CD4-positive, CD25-positive, alpha-beta regulatory T cell (primary cell): ENCODE measurements around the gene CA5B. TPM values are rescaled to one million over a fixed set of nuclear protein-coding genes. Genes with fewer than 3 reads are reported as not detected.
"Not testable (repeated sequence)": the region's sequence is repeated elsewhere in the genome, so short reads cannot be mapped to it uniquely, and the experiment has no call there.

Source experiments
- ATAC-seq, 2 donors: fragments of 150-1000 bp; cut with Tn5 transposase; one replicate each; pipeline ENCODE4 v1.10.0; 2021; ENCODE audit warnings: low read depth in 2 of 2, moderate number of reproducible peaks in 2 of 2, moderate library complexity in 1 of 2
- DNase-seq, 3 donors: peaks; one replicate each; pipeline versions ENCODE4 v3.0.0 to v3.0.0-alpha.2; 2012 to 2022; ENCODE audit warnings: mixed read lengths in 1 of 3
- H3K27ac ChIP-seq: one replicate; pipeline ENCODE4 v1.7.0; 2013; ENCODE audit warnings: mild to moderate bottlenecking, low read length; ENCODE audit not compliant: insufficient read depth, poor library complexity, severe bottlenecking
- H3K27me3 ChIP-seq: one replicate; pipeline ENCODE4 v1.7.0; 2013; ENCODE audit warnings: low read length; ENCODE audit not compliant: control insufficient read depth, insufficient read depth
- H3K36me3 ChIP-seq: one replicate; pipeline ENCODE4 v1.7.0; 2013; ENCODE audit warnings: mild to moderate bottlenecking, low read length, moderate library complexity; ENCODE audit not compliant: control insufficient read depth, insufficient read depth
- H3K4me1 ChIP-seq: 2 replicates; pipeline ENCODE4 v1.7.0; 2013; ENCODE audit warnings: mild to moderate bottlenecking, low read length; ENCODE audit not compliant: insufficient read depth, control insufficient read depth, poor library complexity, severe bottlenecking
- H3K4me3 ChIP-seq: one replicate; pipeline ENCODE4 v1.7.0; 2013; ENCODE audit warnings: low read depth, mild to moderate bottlenecking, low read length, moderate library complexity
- H3K9me3 ChIP-seq, 2 experiments: 1 replicate in 1 of 2; 2 replicates in 1 of 2; pipeline ENCODE4 v1.7.0; 2013; ENCODE audit warnings: low read length in 2 of 2, mild to moderate bottlenecking in 1 of 2, moderate library complexity in 1 of 2; ENCODE audit not compliant: control insufficient read depth in 2 of 2
- H3K27ac Mint-ChIP-seq, 3 donors: one replicate each; pipeline ENCODE4 v1.8.0; 2020 to 2022; ENCODE audit warnings: mild to moderate bottlenecking in 3 of 3, mixed read lengths in 3 of 3, moderate library complexity in 2 of 3
- H3K27me3 Mint-ChIP-seq: one replicate; pipeline ENCODE4 v1.8.0; 2022; ENCODE audit warnings: mild to moderate bottlenecking, mixed read lengths
- H3K36me3 Mint-ChIP-seq: one replicate; pipeline ENCODE4 v1.8.0; 2020; ENCODE audit warnings: mixed read lengths
- H3K4me1 Mint-ChIP-seq, 4 donors: one replicate each; pipeline ENCODE4 v1.8.0; 2020 to 2022; ENCODE audit warnings: mixed read lengths in 4 of 4, mild to moderate bottlenecking in 1 of 4
- H3K4me3 Mint-ChIP-seq, 4 donors: one replicate each; pipeline ENCODE4 v1.8.0; 2020 to 2022; ENCODE audit warnings: mild to moderate bottlenecking in 4 of 4, mixed read lengths in 4 of 4, moderate library complexity in 3 of 4
- H3K9me3 Mint-ChIP-seq, 7 donors: one replicate each; pipeline ENCODE4 v1.8.0; 2020 to 2022; ENCODE audit warnings: mixed read lengths in 7 of 7, mild to moderate bottlenecking in 3 of 7, moderate library complexity in 2 of 7
- polyA plus RNA-seq, 4 donors: library from polyadenylated mRNA; unstranded; fragments of 300-500 nt; fragmentation: Illumina TruSeq; gene quantifications; one replicate each; pipeline ENCODE4 v1.2.3, GENCODE V29; 2021
- total RNA-seq: library from RNA; stranded (reverse); gene quantifications from one replicate; pipeline ENCODE4 v1.2.3, GENCODE V29; 2022

The CA5B gene
- total RNA-seq (74.3 TPM), polyA plus RNA-seq (10 to 100 TPM; 34.9 to 69.5 (median 44.0) TPM)

GRCh38 chrX:15737959-15738902, at the start of gene CA5B:
Gene CA5B (plus strand): TSS chrX:15738270. CDS start chrX:15750024, 11,754 bp downstream.
- H3K9me3 ChIP-seq: no peaks in the 10 kb centered on the region
- ATAC-seq: peak; percentile 97 to 98
- H3K9me3 Mint-ChIP-seq: no peaks in the 10 kb centered on the region
- DNase-seq: peak; percentile 94 to 99 (median 97)
- peaks cover 9% of the 10 kb centered on the region for H3K36me3 ChIP-seq
- peaks cover 26% of the 10 kb centered on the region for H3K4me1 ChIP-seq
- H3K36me3 Mint-ChIP-seq: peaks cover 23% of the 10 kb centered on the region
- no peaks in the 10 kb centered on the region for H3K27me3 Mint-ChIP-seq
- peak within 1 kb of the TSS; percentile 92 to 94 (median 92) for H3K27ac Mint-ChIP-seq
- H3K27ac ChIP-seq: peak within 1 kb of the TSS; percentile 67
- peak within 1 kb of the TSS; percentile 90 for H3K4me3 ChIP-seq
- no peaks in the 10 kb centered on the region for H3K27me3 ChIP-seq
- H3K4me3 Mint-ChIP-seq: peak within 1 kb of the TSS; percentile 92 to 97 (median 96)
- peaks cover 30 to 58% (median 36%) of the 10 kb centered on the region in 4 donors for H3K4me1 Mint-ChIP-seq

GRCh38 chrX:15694941-15695451, 43.1 kb upstream of the CA5B start:
- no peak for ATAC-seq

GRCh38 chrX:15696516-15696915, 41.6 kb upstream of the CA5B start:
- no peak overlapping the region for H3K4me3 ChIP-seq
- no peaks in the 10 kb centered on the region for H3K4me1 ChIP-seq
- H3K9me3 Mint-ChIP-seq: no peaks in the 10 kb centered on the region
- DNase-seq (no peak), ATAC-seq (no peak)
- H3K27me3 ChIP-seq: no peaks in the 10 kb centered on the region
- H3K27ac Mint-ChIP-seq: no peak overlapping the region
- H3K36me3 ChIP-seq: peaks cover 7% of the 10 kb centered on the region
- H3K4me1 Mint-ChIP-seq: peaks cover 0 to 3% (median 0%) of the 10 kb centered on the region in 4 donors
- no peaks in the 10 kb centered on the region for H3K27me3 Mint-ChIP-seq
- H3K9me3 ChIP-seq: no peaks in the 10 kb centered on the region
- H3K27ac ChIP-seq: no peak overlapping the region
- H3K36me3 Mint-ChIP-seq: peaks cover 50% of the 10 kb centered on the region
- peak overlapping the region in 1 of 4 donors; percentile 32 for H3K4me3 Mint-ChIP-seq

More at GRCh38 chrX:15694941-15695451, 43.1 kb upstream of the CA5B start:
- no peak for DNase-seq
- H3K4me1 Mint-ChIP-seq: peaks cover 3 to 7% (median 6%) of the 10 kb centered on the region in 4 donors
- H3K9me3 ChIP-seq: no peaks in the 10 kb centered on the region
- H3K27me3 Mint-ChIP-seq: no peaks in the 10 kb centered on the region
- H3K4me3 ChIP-seq: no peak overlapping the region
- H3K27ac Mint-ChIP-seq: no peak overlapping the region
- H3K27me3 ChIP-seq: no peaks in the 10 kb centered on the region
- H3K27ac ChIP-seq: no peak overlapping the region
- no peak overlapping the region for H3K4me3 Mint-ChIP-seq
- H3K36me3 ChIP-seq: peaks cover 7% of the 10 kb centered on the region
- no peaks in the 10 kb centered on the region for H3K9me3 Mint-ChIP-seq
- no peaks in the 10 kb centered on the region for H3K4me1 ChIP-seq
- peaks cover 52% of the 10 kb centered on the region for H3K36me3 Mint-ChIP-seq

GRCh38 chrX:15702488-15703371, 35.3 kb upstream of the CA5B start:
- Histone ChIP-seq H3K4me3 (no peak overlapping the region), H3K36me3 (no peaks in the 10 kb centered on the region), H3K4me1 (no peaks in the 10 kb centered on the region), H3K27ac (no peak overlapping the region), H3K27me3 (no peaks in the 10 kb centered on the region), H3K9me3 (no peaks in the 10 kb centered on the region)
- Mint-ChIP-seq H3K27me3 (no peaks in the 10 kb centered on the region), H3K4me3 (no peak overlapping the region), H3K4me1 (peaks cover 0 to 4% (median 0%) of the 10 kb centered on the region in 4 donors), H3K36me3 (peaks cover 23% of the 10 kb centered on the region), H3K9me3 (no peaks in the 10 kb centered on the region), H3K27ac (no peak overlapping the region)
- ATAC-seq (no peak), DNase-seq (no peak)

- not testable (repeated sequence) for H3K27ac Mint-ChIP-seq, H3K4me1 Mint-ChIP-seq, H3K9me3 Mint-ChIP-seq, DNase-seq, H3K4me1 ChIP-seq, H3K27me3 Mint-ChIP-seq, ATAC-seq, H3K4me3 ChIP-seq, H3K27me3 ChIP-seq, H3K4me3 Mint-ChIP-seq, H3K27ac ChIP-seq, H3K9me3 ChIP-seq, H3K36me3 ChIP-seq
- H3K36me3 Mint-ChIP-seq: peaks cover 26% of the 10 kb centered on the region
Measured at GRCh38 chrX:15703809-15704208, 34.3 kb upstream of the CA5B start.

GRCh38 chrX:15704273-15704672, 33.8 kb upstream of the CA5B start:
- not testable (repeated sequence) for H3K36me3 ChIP-seq, H3K27ac ChIP-seq, H3K27ac Mint-ChIP-seq, H3K4me1 Mint-ChIP-seq, H3K27me3 Mint-ChIP-seq, DNase-seq, H3K9me3 Mint-ChIP-seq, H3K4me3 ChIP-seq, ATAC-seq, H3K27me3 ChIP-seq, H3K9me3 ChIP-seq, H3K4me1 ChIP-seq, H3K4me3 Mint-ChIP-seq
- H3K36me3 Mint-ChIP-seq: peaks cover 23% of the 10 kb centered on the region

- Mint-ChIP-seq H3K27me3 (no peaks in the 10 kb centered on the region), H3K9me3 (no peaks in the 10 kb centered on the region), H3K36me3 (peaks cover 18% of the 10 kb centered on the region), H3K4me3 (no peak overlapping the region), H3K27ac (no peak overlapping the region), H3K4me1 (no peaks in the 10 kb centered on the region)
- ATAC-seq (no peak), DNase-seq (no peak)
- no peaks in the 10 kb centered on the region for H3K36me3 ChIP-seq
- H3K27me3 ChIP-seq: no peaks in the 10 kb centered on the region
- H3K9me3 ChIP-seq: no peaks in the 10 kb centered on the region
- H3K4me3 ChIP-seq: no peak overlapping the region
- no peaks in the 10 kb centered on the region for H3K4me1 ChIP-seq
- H3K27ac ChIP-seq: no peak overlapping the region
Measured at GRCh38 chrX:15714529-15714928, 23.5 kb upstream of the CA5B start.
